Measurements from ENCODE around the gene CLIC1. TPM values are rescaled to one million over a fixed set of nuclear protein-coding genes. Genes with fewer than 3 reads are reported as not detected.
A peak's percentile ranks its signal among the peaks of the same experiment; 100 is the strongest.

The CLIC1 gene
- total and polyA plus RNA-seq, 12 donors: 51.1 to 400 (median 87.9) TPM

DNA sequence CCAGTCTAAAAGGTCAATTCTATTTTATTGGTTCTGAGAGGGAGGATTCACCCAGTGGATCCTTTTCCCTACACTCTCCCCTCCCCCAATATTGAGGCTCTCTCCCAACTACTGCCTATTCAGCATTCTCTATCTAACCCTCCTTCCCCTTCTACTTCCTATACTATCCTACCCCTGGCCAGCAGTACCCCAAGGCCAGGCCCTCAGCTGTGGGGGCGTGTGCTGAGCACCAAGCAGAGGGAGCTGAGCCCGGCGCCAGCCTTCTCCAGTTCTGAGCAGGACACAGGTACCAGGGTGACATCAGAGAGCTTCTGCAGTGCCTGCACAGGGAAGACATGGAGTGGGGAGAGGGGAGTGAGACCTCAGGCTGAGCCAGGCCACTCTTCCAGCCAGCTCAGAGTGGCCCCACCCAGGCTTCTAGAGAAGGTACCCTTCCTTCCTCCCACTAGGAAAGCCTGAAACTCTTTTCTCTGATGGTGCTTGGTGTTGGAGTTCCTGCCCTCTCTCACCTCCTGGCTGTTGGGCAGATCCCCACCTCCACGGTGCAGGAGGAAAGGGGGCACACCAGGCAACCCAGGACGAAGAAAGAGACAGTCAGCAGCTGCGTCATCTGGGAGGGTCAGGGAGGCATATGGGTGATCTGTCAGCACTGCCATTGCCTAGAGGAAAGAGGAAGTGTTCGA lies 9.2 kb downstream of the CLIC1 start:
- WGBS, 2 donors: 76 to 80% methylated on average over 7 of the region's 7 CpGs

GRCh38 chr6:31725502-31726350 lies 10.6 kb downstream of the CLIC1 start:
- DNase-seq: no peak
- intact Hi-C loops (cut with DNase I): loop anchor here in 6 of 10 donors (5.0 kb wide), 4 partner anchors 42 to 107 kb away; partner anchors contain the start of genes LY6G5C (in 1 of the 6) and VARS1 (in 1 of the 6)
- H3K36me3 ChIP-seq: peaks cover 0 to 41% (median 17%) of the 10 kb centered on the region in 9 donors
- no peaks in the 10 kb centered on the region for H3K27me3 ChIP-seq
- TF ChIP-seq, protein P1, sequence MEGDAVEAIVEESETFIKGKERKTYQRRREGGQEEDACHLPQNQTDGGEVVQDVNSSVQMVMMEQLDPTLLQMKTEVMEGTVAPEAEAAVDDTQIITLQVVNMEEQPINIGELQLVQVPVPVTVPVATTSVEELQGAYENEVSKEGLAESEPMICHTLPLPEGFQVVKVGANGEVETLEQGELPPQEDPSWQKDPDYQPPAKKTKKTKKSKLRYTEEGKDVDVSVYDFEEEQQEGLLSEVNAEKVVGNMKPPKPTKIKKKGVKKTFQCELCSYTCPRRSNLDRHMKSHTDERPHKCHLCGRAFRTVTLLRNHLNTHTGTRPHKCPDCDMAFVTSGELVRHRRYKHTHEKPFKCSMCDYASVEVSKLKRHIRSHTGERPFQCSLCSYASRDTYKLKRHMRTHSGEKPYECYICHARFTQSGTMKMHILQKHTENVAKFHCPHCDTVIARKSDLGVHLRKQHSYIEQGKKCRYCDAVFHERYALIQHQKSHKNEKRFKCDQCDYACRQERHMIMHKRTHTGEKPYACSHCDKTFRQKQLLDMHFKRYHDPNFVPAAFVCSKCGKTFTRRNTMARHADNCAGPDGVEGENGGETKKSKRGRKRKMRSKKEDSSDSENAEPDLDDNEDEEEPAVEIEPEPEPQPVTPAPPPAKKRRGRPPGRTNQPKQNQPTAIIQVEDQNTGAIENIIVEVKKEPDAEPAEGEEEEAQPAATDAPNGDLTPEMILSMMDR (IDR thresholded peaks at IDR 0.05): no peak
- 84 to 91% methylated on average over 12 of the region's 12 CpGs for WGBS, 2 donors
- H3K27ac ChIP-seq: peak overlapping the region in 2 of 10 donors; percentile 19 to 94
- ATAC-seq: no peak
- peaks cover 9 to 44% (median 23%) of the 10 kb centered on the region in 9 donors for H3K4me1 ChIP-seq
- H3K9me3 ChIP-seq: no peaks in the 10 kb centered on the region
- no peak overlapping the region for H3K4me3 ChIP-seq

More for the DNA sequence above, 9.2 kb downstream of the CLIC1 start:
- peaks cover 0 to 56% (median 26%) of the 10 kb centered on the region in 9 donors for H3K36me3 ChIP-seq
- H3K9me3 ChIP-seq: no peaks in the 10 kb centered on the region
- TF ChIP-seq, protein P1 (IDR thresholded peaks at IDR 0.05): no peak
- H3K4me1 ChIP-seq: peaks cover 10 to 59% (median 38%) of the 10 kb centered on the region in 9 donors
- H3K4me3 ChIP-seq: peak overlapping the region in 2 of 10 donors; percentile 78 to 79
- H3K27me3 ChIP-seq: no peaks in the 10 kb centered on the region
- no peak for ATAC-seq
- H3K27ac ChIP-seq: peak overlapping the region in 8 of 10 donors; percentile 31 to 97 (median 93)
- peak in 1 of 2 donors; percentile 34 for DNase-seq
- intact Hi-C loops (cut with DNase I): loop anchor here in 6 of 10 donors (5.0 kb wide), 4 partner anchors 40 to 105 kb away; partner anchors contain the start of genes LY6G5C (in 1 of the 6) and VARS1 (in 1 of the 6)

GRCh38 chr6:31723980-31724691 lies 12.2 kb downstream of the CLIC1 start:
- 81 to 83% methylated on average over 25 of the region's 25 CpGs for WGBS, 2 donors
- no peaks in the 10 kb centered on the region for H3K27me3 ChIP-seq
- peak; percentile 29 to 36 for DNase-seq
- peak overlapping the region in 5 of 10 donors; percentile 14 to 60 (median 28) for H3K27ac ChIP-seq
- intact Hi-C loops (cut with DNase I): no loop called here
- peaks cover 0 to 35% (median 17%) of the 10 kb centered on the region in 9 donors for H3K36me3 ChIP-seq
- peak in 3 of 8 donors; percentile 3 to 27 (median 9) for ATAC-seq
- no peaks in the 10 kb centered on the region for H3K9me3 ChIP-seq
- TF ChIP-seq, protein P1 (IDR thresholded peaks at IDR 0.05): no peak
- H3K4me3 ChIP-seq: no peak overlapping the region
- peaks cover 9 to 35% (median 16%) of the 10 kb centered on the region in 9 donors for H3K4me1 ChIP-seq

Measured in heart right ventricle (tissue), 16 donors.